ENCODE results near the gene UCP3.
A peak's percentile ranks its signal among the peaks of the same experiment; 100 is the strongest.
"Not testable (repeated sequence)": the region's sequence is repeated elsewhere in the genome, so short reads cannot be mapped to it uniquely, and the experiment has no call there.

The UCP3 gene

GRCh38 chr11:74000307-74001133 lies 8.4 kb downstream of the UCP3 start:
- no peak for DNase-seq (ENCODE audit: low read depth in 2 of 2)

DNA sequence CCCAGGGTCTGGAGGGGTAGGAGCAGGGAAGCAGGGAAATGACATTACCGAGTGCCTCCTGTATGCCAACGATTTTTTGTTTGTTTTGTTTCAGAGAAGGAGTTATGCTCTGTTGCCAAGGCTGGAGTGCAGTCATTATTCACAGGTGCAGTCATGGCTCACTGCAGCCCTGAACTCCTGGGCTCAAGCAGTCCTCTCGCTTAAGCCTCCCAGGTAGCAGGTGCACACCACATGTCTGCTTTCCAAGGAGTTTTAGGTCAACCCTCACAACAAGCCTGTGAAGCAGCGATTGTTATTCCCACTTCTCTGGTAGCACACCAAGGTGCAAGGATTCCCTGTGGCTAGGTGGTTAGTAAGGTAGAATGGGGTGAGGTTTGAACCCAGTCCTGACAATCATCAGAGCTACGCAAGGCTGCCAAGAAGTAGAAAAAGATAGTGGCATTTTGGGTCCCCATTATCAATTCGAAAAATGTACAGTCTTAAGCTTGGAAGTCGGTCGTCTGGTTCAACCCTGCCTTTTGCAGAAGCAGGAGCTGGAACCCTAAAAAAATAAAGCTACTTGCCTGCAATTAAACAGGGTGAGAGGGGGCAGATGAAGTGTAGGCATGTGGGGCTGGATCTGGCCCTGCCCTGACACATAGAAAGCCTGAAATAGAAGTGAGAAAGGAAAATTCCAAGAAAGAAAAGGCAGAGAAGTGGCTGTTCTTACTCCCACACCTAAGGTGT lies 9.1 kb downstream of the UCP3 start:
- DNase-seq (ENCODE audit: low read depth in 2 of 2): no peak

DNA sequence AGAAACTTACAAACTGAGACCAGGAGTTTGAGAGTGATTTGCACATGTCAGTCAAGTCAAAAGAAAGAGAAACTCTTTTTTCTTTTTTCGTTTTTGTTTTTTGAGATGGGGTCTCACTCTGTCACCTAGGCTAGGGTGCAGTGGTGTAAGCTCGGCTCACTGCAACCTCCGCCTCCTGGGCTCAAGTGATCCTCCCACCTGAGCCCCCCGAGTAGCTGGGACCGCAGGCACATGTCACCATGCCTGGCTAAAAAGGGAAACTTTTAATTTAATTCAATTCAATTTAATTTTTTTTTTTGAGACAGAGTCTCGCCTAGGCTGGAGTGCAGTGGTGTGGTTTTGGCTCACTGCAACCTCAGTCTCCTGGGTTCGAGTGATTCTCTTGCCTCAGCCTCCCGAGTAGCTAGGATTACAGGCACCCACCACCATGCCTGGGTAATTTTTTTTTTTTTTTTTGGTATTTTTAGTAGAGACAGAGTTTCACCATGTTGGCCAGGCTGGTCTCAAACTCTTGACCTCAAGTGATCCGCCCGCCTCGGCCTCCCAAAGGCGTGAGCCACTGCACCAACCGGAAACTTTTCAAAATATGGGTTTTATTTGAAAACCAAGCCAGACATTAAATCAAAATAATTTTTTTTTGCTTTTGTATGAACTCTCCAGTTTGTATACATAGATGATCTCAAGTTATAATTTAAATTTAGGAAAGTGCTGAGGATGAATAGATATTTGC lies 9.9 kb downstream of the UCP3 start:
- DNase-seq (ENCODE audit: low read depth in 2 of 2): no peak

DNA sequence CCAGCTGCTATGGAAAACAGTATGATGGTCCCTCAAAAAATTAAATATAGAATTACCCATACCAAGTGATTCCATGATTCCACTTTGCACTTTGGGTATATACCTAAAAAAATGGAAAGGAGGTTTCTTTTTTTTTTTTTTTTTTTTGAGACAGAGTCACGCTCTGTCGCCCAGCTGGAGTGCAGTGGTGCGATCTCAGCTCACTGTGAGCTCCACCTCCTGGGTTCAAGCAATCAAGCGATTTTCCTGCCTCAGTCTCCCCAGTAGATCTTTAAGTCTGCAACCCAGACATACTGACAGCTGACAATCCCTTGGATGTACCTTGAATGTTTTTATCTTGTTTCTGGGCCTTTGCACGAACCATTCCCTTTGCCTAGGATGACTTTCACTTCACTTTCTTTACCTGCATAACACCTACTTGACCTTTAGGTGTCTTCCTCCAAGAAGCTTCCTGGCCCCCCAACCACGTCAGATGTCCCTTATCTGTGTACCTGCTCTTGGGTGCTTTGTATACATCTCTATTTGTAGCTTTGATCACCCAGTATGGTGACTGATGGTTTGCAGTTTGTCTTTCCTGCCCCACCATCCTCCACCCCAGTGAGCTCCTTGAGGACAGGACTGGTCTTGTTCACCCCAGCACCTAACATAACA lies 11.6 kb downstream of the UCP3 start:
- no peak for DNase-seq (ENCODE audit: low read depth in 2 of 2)

GRCh38 chr11:73996161-73996747 lies 12.6 kb downstream of the UCP3 start:
- no peak for DNase-seq (ENCODE audit: low read depth in 2 of 2)

DNA sequence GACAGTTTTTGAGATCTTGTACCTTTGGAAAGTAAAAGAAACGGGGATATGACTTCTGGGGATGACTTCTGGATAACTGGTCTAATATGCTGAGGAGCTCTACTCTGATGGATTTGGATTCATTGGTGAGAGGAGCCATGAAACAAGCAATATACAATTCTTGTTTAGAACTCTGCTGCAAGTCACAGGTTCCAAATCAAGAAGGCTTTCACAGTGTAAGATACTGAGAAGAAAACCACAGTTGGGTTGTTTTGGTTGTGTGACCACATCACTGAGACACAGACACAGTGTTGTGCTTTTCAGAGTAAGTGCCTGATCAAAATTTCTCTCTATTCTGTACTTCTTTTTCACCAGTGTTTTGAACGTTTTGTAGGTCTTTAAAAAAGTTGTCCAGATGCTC lies 13.2 kb downstream of the UCP3 start:
- no peak for DNase-seq (ENCODE audit: low read depth in 2 of 2)

GRCh38 chr11:73995247-73995646 lies 13.6 kb downstream of the UCP3 start:
- DNase-seq (ENCODE audit: low read depth in 2 of 2): no peak

- no peak for DNase-seq (ENCODE audit: low read depth in 2 of 2)
Observed at GRCh38 chr11:73991471-73992006, 17.3 kb downstream of the UCP3 start.

- no peak for DNase-seq (ENCODE audit: low read depth in 2 of 2)
Observed at GRCh38 chr11:73990730-73991129, 18.2 kb downstream of the UCP3 start.

DNA sequence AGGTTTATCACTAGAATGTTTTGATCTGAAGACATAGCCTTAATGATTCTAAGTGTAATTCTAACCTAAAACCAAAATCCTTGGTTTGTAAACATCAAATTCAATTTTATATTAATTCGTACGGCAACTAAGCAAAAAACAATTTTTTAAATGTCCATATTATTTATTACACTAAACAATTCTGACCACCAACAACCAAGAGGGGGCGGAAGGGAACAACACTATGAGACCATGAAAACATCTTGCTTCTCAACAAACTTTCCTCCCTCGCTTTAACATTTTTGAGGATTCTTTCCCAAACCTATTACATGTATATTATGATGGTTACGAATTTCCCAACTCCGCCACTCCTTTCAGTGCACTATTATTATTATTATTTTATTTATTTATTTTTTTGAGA lies 19.7 kb downstream of the UCP3 start:
- DNase-seq (ENCODE audit: low read depth in 2 of 2): no peak

DNA sequence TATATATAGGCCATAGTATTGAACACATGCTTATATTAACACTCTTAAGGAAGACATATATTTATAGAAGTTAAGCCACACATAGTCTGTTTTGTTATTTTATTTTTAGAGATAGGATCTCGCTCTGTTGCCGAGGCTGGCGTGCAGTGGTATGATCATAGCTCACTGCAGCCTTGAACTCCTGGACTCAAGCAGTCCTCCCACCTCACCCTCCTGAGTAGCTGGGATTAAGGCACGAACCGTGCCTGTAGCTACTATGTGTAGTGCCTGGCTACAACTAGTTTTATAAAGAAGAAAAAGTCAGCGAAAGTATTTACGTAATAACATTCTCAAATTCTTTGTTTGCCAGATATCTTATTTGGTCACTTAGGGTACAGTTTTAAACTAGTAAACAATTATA lies 20.7 kb downstream of the UCP3 start:
- DNase-seq (ENCODE audit: low read depth in 2 of 2): no peak

GRCh38 chr11:73985661-73986060 lies 23.2 kb downstream of the UCP3 start:
- DNase-seq (ENCODE audit: low read depth in 2 of 2): not testable (repeated sequence)

DNA sequence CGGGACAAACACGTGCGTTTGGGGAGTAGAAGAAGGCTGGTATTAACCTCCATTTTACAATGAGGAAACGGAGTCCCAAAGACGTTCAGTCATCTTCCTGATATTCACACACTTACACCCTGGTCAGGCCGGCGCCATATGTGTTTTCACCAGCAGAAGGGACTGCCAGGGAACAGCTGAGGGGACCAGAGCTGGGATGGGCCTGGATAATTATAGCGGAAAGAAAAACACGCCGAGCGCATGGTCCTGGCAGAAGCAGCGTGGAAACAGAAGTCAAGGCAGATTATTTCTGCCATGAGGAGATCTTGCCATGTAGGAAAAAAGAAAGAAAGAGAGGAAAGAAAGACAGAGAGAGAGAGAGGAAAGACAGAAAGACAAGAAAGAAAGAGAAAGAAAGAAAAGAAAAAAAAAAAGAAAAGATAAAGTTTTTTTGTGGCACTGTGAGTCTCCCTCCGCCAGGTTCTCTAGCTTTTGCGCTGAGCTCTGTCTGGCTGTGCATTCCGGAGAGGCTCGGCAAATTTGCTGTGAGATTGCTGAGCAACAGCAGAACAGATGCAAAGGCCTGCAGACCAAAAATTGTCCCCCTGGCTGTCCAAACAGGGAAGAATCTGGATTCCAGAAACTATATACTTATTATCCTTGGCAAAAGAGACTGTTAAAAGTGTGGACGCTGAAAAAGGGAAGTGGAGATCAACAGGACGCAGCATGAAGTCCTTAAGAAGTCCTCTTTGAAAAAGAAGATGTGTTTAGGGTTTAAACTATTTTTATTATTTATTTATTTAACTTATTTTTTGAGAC lies 24.9 kb downstream of the UCP3 start:
- DNase-seq (ENCODE audit: low read depth in 2 of 2): no peak

DNA sequence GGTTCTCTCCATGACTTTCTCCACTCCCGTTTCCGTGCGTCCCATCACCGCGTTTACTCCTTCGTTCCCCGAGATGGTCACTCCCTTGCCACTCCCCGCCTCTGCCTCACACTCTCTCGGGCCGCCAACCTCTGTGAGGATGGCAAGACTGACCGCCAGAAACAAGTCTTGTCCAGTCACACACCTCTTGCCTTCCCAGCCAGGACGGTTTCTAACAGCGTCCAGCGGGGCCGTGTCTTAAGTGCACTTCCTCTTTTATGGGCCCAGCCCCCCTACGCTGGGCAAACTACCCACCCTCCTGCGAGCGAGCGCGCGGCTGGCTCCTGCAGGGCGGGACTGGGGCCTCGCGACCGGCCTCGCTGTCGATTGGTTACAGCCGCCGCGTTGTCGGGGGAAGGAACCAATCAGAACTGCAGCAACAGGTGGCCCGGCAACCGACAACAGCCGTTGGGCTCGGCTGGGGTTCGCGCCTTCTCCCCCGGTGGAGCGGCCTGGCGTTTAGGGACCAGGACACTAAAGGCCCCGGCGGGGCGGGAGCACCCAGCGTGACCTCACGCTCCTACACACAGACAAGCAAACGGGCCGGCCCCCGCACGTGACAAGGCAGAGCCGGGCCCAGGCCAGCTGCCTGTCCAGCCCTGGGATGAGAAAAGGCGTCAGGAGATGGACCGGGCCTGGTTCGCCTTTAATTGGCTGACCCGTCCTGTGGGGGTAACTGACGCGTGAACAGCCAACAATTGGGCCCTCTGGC lies 25.7 kb downstream of the UCP3 start:
- peak; percentile 41 to 43 for DNase-seq (ENCODE audit: low read depth in 2 of 2)

DNA sequence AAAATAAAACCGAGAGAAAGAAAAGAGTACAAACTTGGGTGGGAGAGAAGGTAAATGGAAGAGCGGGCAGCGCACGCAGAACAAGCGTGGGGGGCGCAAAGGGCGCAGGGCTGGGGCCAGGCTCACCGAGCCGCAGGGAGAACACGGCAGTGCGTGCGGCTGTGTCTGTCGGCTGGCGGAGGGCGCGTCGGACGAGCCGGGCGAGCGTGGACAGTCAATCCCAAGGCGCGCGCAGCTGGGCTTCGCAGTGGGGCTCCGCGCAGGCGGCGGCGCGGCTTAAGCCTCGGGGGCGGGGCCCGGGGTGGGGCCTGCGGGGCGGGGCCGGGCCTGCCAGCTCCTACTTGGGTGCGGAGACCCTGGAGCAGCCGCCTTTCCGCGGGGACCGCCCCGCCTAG lies 26.3 kb downstream of the UCP3 start, which contains the start of gene UCP2:
Gene UCP2 (minus strand): TSS at position 249 of the 395 bp plus-strand sequence. CDS start 4,465 bp downstream, outside the sequence.
- no peak for DNase-seq (ENCODE audit: low read depth in 2 of 2)

- no peak for DNase-seq (ENCODE audit: low read depth in 2 of 2)
Observed at GRCh38 chr11:73981051-73981805, 27.7 kb downstream of the UCP3 start.

DNA sequence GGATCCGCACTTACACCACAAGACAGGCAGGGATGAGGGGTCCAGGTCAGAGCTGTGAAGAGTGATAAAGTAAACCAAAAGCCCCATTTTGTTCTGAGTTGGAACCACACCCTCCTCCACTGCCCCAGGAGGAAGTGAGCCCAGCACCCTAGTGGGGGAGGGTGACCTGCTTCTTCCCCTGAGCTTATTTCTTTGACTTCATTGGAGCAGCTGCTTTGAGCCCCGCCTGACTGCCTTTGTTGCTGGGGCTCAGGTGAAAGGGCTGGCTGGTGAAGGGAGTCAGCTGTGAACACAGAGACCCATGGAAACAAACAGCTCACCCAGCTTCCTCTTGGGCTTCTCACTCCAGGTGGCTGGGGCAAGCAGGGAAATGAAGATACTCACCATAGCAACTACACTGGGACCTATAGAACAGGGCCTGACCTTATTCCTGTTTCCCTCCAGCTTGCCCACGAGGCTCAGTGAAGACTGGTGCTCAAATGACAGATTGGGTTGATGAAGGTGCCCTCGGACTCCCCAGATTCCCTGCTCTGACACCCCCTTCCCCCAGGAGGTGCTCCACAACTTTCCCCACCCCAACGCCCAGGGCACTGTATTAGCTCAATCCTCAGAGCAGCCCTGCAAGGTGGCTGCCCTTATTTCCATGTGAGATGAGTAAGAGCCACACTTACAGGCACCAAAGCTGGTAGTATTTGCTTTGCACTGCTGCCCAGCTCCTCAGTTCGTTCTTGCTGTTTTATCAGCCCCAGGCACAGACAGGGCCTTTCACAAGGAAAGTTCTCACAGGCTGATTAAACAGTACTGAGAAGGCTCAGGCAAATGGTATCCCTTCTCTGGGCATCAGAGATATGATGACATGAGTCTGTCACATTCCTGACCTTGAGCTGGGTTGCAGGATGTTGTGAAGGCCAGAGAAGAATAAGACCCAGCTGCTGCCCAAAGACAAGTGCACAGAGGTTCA lies 28.6 kb downstream of the UCP3 start:
- DNase-seq (ENCODE audit: low read depth in 2 of 2): no peak

Data from fibroblast of skin of left biceps (primary cell).